HepG2 (cell line): Measurements from ENCODE around the gene TP63. TPM values are rescaled to one million over a fixed set of nuclear protein-coding genes. Genes with fewer than 3 reads are reported as not detected.

Source experiments
- ATAC-seq: fragments of 200-7000 bp; cut with Tn5 transposase; 3 replicates; pipeline ENCODE4 v1.9.1; 2020; ENCODE audit warnings: mild to moderate bottlenecking, moderate library complexity
- BruUV-seq: library from RNA; stranded (reverse); fragments of 400-500 nt; replicated peaks from 2 replicates; lab custom pipeline; 2021; lab: Mats Ljungman, UMichigan
- CTCF ChIA-PET: fragments of 300-600 bp; formaldehyde crosslinking; extraction: SDS; loops from one replicate; lab custom pipeline; 2021; ENCODE audit warnings: low total read pairs, inconsistent platforms, low intra/inter-chr PET ratio; lab: Yijun Ruan, JAX
- POLR2A ChIA-PET: fragments of 350-600 bp; sonication (Branson Sonifier 250); formaldehyde crosslinking; loops from one replicate; lab custom pipeline; 2020; ENCODE audit warnings: antibody characterized with exemption, inconsistent platforms; lab: Yijun Ruan, JAX
- DNase-seq: peaks from one replicate; pipeline ENCODE4 v3.0.0-alpha.2; 2015; ENCODE audit warnings: low spot score
- FAIRE-seq: peaks from 3 replicates; lab custom pipeline; 2011; peaks lifted over from hg19 to GRCh38; lab: Jason Lieb, UNC
- H2AFZ ChIP-seq: one replicate; pipeline ENCODE4 v1.6.1; 2011; ENCODE audit warnings: low read length, inconsistent platforms
- H3K27ac ChIP-seq: fragments of 300-600 bp; 3 replicates; pipeline ENCODE4 v1.8.0; 2011; ENCODE audit warnings: mixed run types, mild to moderate bottlenecking, mixed read lengths, low read length, inconsistent platforms; ENCODE audit not compliant: insufficient read depth; ENCODE audit errors: extremely low read length
- H3K27me3 ChIP-seq, 2 experiments: fragments of 200-600 bp in 1 of 2; 2 replicates in 1 of 2; 3 replicates in 1 of 2; pipeline versions ENCODE4 v1.6.0 to v1.8.0; 2011; ENCODE audit warnings: low read length in 2 of 2, mild to moderate bottlenecking in 2 of 2, moderate library complexity in 2 of 2, inconsistent platforms in 1 of 2; ENCODE audit not compliant: insufficient read depth in 2 of 2, control insufficient read depth in 1 of 2
- H3K36me3 ChIP-seq, 2 experiments: fragments of 200-600 bp in 1 of 2; replicated peaks in 1 of 2; 2 replicates in 1 of 2; 3 replicates in 1 of 2; pipeline versions ENCODE4 v1.5.1 to v1.8.0; 2011; ENCODE audit warnings: low read length in 2 of 2, inconsistent platforms in 1 of 2; ENCODE audit not compliant: insufficient read depth in 2 of 2, control insufficient read depth in 1 of 2
- H3K4me1 ChIP-seq: 2 replicates; pipeline ENCODE4 v1.5.1; 2012; ENCODE audit warnings: low read length, inconsistent platforms; ENCODE audit not compliant: insufficient read depth
- H3K4me2 ChIP-seq: 2 replicates; pipeline ENCODE4 v1.6.0; 2011; ENCODE audit warnings: low read depth, low read length, inconsistent platforms
- H3K4me3 ChIP-seq, 3 experiments: fragments of 200-600 bp in 1 of 3; sonication (generic), shearing (Covaris generic) in 1 of 3; replicated peaks in 1 of 3; 2 replicates each; pipeline ENCODE4 v1.5.1; 2011 to 2016; ENCODE audit warnings: low read length in 3 of 3, inconsistent platforms in 2 of 3, low read depth in 2 of 3, mild to moderate bottlenecking in 2 of 3, control low read depth in 1 of 3, mixed read lengths in 1 of 3; ENCODE audit not compliant: insufficient read depth in 1 of 3
- H3K79me2 ChIP-seq: one replicate; pipeline ENCODE4 v1.6.1; 2011; ENCODE audit warnings: low read length, inconsistent platforms; ENCODE audit not compliant: insufficient read depth
- H3K9ac ChIP-seq: 2 replicates; pipeline ENCODE4 v1.6.0; 2011; ENCODE audit warnings: mild to moderate bottlenecking, low read depth, low read length, inconsistent platforms; ENCODE audit not compliant: insufficient read depth
- H3K9me3 ChIP-seq: 2 replicates; pipeline ENCODE4 v1.5.1; 2012; ENCODE audit warnings: mild to moderate bottlenecking, low read length
- H4K20me1 ChIP-seq: 2 replicates; pipeline ENCODE4 v1.6.0; 2011; ENCODE audit warnings: inconsistent platforms, mild to moderate bottlenecking, low read length, moderate library complexity; ENCODE audit not compliant: insufficient read depth
- KAT8 ChIP-seq: IDR thresholded peaks from 2 replicates; pipeline ENCODE4 v1.6.1; 2016; ENCODE audit warnings: missing genetic modification reagents, missing compliant biosample characterization
- PAWR ChIP-seq: sonication (generic); formaldehyde crosslinking; IDR thresholded peaks from 2 replicates; pipeline ENCODE4 v1.4.0; 2020; ENCODE audit warnings: missing genetic modification reagents, mild to moderate bottlenecking, borderline replicate concordance
- SMC3 ChIP-seq: IDR thresholded peaks from 2 replicates; pipeline ENCODE4 v1.6.1; 2011; ENCODE audit warnings: low read length, improper control_type of control experiment
- ZNF569 ChIP-seq: sonication (generic); formaldehyde crosslinking; IDR thresholded peaks from 2 replicates; pipeline ENCODE4 v1.5.0; 2020; ENCODE audit warnings: mild to moderate bottlenecking, missing genetic modification reagents, moderate library complexity, borderline replicate concordance
- WGBS: methylation state at CpG from one replicate; pipeline ENCODE4 v1.1.6; 2017; ENCODE audit warnings: low lambda C conversion rate; 5-methylcytosine and 5-hydroxymethylcytosine counted together
- in situ Hi-C: cut with HindIII; loops from 2 replicates; pipeline ENCODE4 v1.10.0; 2017; ENCODE audit warnings: low pct_unique_long_range_greater_than_20kb; ENCODE audit not compliant: extremely low pct_ligation_motif_present
- intact Hi-C: fragments of 100-400 bp; cut with micrococcal nuclease; formaldehyde crosslinking; loops from one replicate; pipeline ENCODE4 v1.10.0; 2022; ENCODE audit not compliant: unreplicated experiment
- polyA plus RNA-seq, 8 experiments: library from polyadenylated mRNA; depleted of rRNA in 3 of 8; stranded (reverse) in 7 of 8; unstranded in 1 of 8; fragments of >200 nt; fragmentation: Illumina TruSeq in 4 of 8; extraction: Trizol in 4 of 8; gene quantifications; 2 replicates each; pipeline versions ENCODE4 v1.2.1 to v1.2.3, GENCODE V29; 2011 to 2016; ENCODE audit warnings: low read depth in 4 of 8, missing spikeins in 1 of 8, mixed read lengths in 1 of 8; ENCODE audit not compliant: insufficient read depth in 1 of 8
- total RNA-seq, 5 experiments: library from RNA; depleted of rRNA; stranded (reverse); fragments of >200 nt; fragmentation: Illumina TruSeq; extraction: Trizol; gene quantifications; 2 replicates each; pipeline ENCODE4 v1.2.3, GENCODE V29; 2016; ENCODE audit warnings: low read depth in 1 of 5
- TF ChIP-seq, protein P1 (sequence below): sonication (generic); formaldehyde crosslinking; IDR thresholded peaks from 2 replicates; pipeline ENCODE4 v1.4.0; 2020; ENCODE audit warnings: missing genetic modification reagents, mild to moderate bottlenecking, borderline replicate concordance

Gene TP63
- total and polyA plus RNA-seq, 2 of the 13 experiments (the other 11 are each of a cell fraction or from before 2014, with no cell fraction given) = not detected

GRCh38 chr3:189909573-189909972 lies 278.4 kb downstream of the TP63 start:
- Histone ChIP-seq H3K27ac (no peak overlapping the region), H3K4me1 (no peaks in the 10 kb centered on the region)
- ATAC-seq = no peak

DNA sequence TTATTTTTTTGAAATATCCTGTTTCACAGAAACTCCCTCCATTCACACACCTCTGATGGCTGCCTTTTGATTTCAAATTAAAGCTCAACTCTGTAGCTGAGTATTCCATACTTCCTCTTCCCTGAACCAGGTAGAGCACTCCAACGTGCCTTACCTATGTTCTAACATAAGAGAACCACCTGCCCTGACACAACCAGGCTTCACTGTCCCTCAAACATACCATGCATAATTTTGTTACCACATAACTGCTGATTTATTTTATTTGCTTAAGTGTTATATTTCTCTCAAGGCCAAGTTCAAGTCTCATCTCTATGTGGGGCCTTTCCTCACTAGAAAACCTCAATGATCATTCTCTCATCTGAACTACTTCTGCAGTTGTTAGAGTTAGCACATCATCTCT lies 279.8 kb downstream of the TP63 start:
- in situ Hi-C loops (no loop called here), intact Hi-C loops (no loop called here)
- no peak overlapping the region for H3K4me2 ChIP-seq
- H3K36me3 ChIP-seq = no peaks in the 10 kb centered on the region
- no TSS peak for BruUV-seq
- no peak overlapping the region for H3K9ac ChIP-seq
- ATAC-seq = no peak
- no peak overlapping the region for H3K4me3 ChIP-seq
- CTCF ChIA-PET = no interaction called here
- H2AFZ ChIP-seq = no peak overlapping the region
- no peaks in the 10 kb centered on the region for H3K9me3 ChIP-seq
- POLR2A ChIA-PET = no interaction called here
- TF ChIP-seq PAWR (CRISPR knock-in tag) = no peak
- TF ChIP-seq ZNF569 (CRISPR knock-in tag) = no peak
- TF ChIP-seq, all 625 proteins: peak for 0
- H4K20me1 ChIP-seq = no peaks in the 10 kb centered on the region
- DNase-seq (no peak), FAIRE-seq (no peak)
- H3K79me2 ChIP-seq = no peaks in the 10 kb centered on the region
- no peaks in the 10 kb centered on the region for H3K4me1 ChIP-seq
- H3K27me3 ChIP-seq = no peaks in the 10 kb centered on the region
- no peak overlapping the region for H3K27ac ChIP-seq
- WGBS = 0% methylated on average over 1 of the region's 1 CpG

More at GRCh38 chr3:189909573-189909972, 278.4 kb downstream of the TP63 start:
- Histone ChIP-seq H3K4me3 (no peak overlapping the region), H3K36me3 (no peaks in the 10 kb centered on the region), H3K9me3 (no peaks in the 10 kb centered on the region), H3K27me3 (no peaks in the 10 kb centered on the region), H4K20me1 (no peaks in the 10 kb centered on the region)
- FAIRE-seq = no peak
- 0% methylated on average over 2 of the region's 2 CpGs for WGBS
- TF ChIP-seq KAT8 (CRISPR knock-in tag) = no peak
- TF ChIP-seq SMC3 = no peak
- TF ChIP-seq, protein P1, sequence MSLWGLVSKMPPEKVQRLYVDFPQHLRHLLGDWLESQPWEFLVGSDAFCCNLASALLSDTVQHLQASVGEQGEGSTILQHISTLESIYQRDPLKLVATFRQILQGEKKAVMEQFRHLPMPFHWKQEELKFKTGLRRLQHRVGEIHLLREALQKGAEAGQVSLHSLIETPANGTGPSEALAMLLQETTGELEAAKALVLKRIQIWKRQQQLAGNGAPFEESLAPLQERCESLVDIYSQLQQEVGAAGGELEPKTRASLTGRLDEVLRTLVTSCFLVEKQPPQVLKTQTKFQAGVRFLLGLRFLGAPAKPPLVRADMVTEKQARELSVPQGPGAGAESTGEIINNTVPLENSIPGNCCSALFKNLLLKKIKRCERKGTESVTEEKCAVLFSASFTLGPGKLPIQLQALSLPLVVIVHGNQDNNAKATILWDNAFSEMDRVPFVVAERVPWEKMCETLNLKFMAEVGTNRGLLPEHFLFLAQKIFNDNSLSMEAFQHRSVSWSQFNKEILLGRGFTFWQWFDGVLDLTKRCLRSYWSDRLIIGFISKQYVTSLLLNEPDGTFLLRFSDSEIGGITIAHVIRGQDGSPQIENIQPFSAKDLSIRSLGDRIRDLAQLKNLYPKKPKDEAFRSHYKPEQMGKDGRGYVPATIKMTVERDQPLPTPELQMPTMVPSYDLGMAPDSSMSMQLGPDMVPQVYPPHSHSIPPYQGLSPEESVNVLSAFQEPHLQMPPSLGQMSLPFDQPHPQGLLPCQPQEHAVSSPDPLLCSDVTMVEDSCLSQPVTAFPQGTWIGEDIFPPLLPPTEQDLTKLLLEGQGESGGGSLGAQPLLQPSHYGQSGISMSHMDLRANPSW = no peak
- TF ChIP-seq, all 625 proteins: peak for 0
- in situ Hi-C loops = no loop called here
- CTCF ChIA-PET = no interaction called here
- no peak overlapping the region for H3K9ac ChIP-seq
- intact Hi-C loops = no loop called here
- H2AFZ ChIP-seq = no peak overlapping the region
- no peaks in the 10 kb centered on the region for H3K79me2 ChIP-seq
- POLR2A ChIA-PET = no interaction called here
- no peak overlapping the region for H3K4me2 ChIP-seq
- DNase-seq = no peak
- BruUV-seq = no TSS peak
